OCI-LY3 (cell line): ENCODE data around the gene WTAP.
A peak's percentile ranks its signal among the peaks of the same experiment; 100 is the strongest.
"Not testable (repeated sequence)": the region's sequence is repeated elsewhere in the genome, so short reads cannot be mapped to it uniquely, and the experiment has no call there.

ENCODE experiments used
- H2AFZ ChIP-seq: fragments of 200-600, 300-600 bp; shearing (Covaris generic); 2 replicates; pipeline ENCODE4 v1.6.0; 2014; ENCODE audit warnings: antibody characterized with exemption, low read depth, low read length
- H3K27ac ChIP-seq: fragments of 200-600, 300-600 bp; sonication (generic); 2 replicates; pipeline ENCODE4 v1.5.1; 2014; ENCODE audit warnings: mild to moderate bottlenecking, low read length, moderate library complexity, mixed read lengths
- H3K27me3 ChIP-seq: fragments of 200-600, 300-600 bp; sonication (generic); 2 replicates; pipeline ENCODE4 v1.6.1; 2014; ENCODE audit warnings: low read depth, low read length, mixed read lengths
- H3K36me3 ChIP-seq: fragments of 200-600, 300-600 bp; sonication (generic); replicated peaks from 2 replicates; pipeline ENCODE3; 2014; ENCODE audit warnings: low read depth, low read length, mixed read lengths
- H3K4me1 ChIP-seq: fragments of 300-600, 200-600 bp; sonication (generic); 2 replicates; pipeline ENCODE4 v1.6.1; 2014; ENCODE audit warnings: low read length, mixed read lengths
- H3K4me2 ChIP-seq: fragments of 200-600, 300-600 bp; sonication (generic); 2 replicates; pipeline ENCODE4 v1.6.1; 2014; ENCODE audit warnings: low read length, mixed read lengths
- H3K4me3 ChIP-seq: fragments of 300-600, 200-600 bp; sonication (generic); 2 replicates; pipeline ENCODE4 v1.5.1; 2014; ENCODE audit warnings: antibody characterized with exemption, mild to moderate bottlenecking, low read length, moderate library complexity
- H3K79me2 ChIP-seq: fragments of 300-600, 200-600 bp; shearing (Covaris generic); 2 replicates; pipeline ENCODE4 v1.6.1; 2014; ENCODE audit warnings: mild to moderate bottlenecking, low read length, mixed read lengths
- H3K9ac ChIP-seq: fragments of 300-600, 200-600 bp; shearing (Covaris generic); 2 replicates; pipeline ENCODE4 v1.6.0; 2014; ENCODE audit warnings: mild to moderate bottlenecking, low read length, moderate library complexity
- H3K9me3 ChIP-seq: fragments of 200-600, 300-600 bp; shearing (Covaris generic); 2 replicates; pipeline ENCODE4 v1.6.1; 2014; ENCODE audit warnings: low read length, mixed read lengths; ENCODE audit not compliant: insufficient read depth
- H4K20me1 ChIP-seq: fragments of 200-600, 300-600 bp; sonication (generic); 2 replicates; pipeline ENCODE4 v1.6.1; 2016; ENCODE audit warnings: low read length, mixed read lengths; ENCODE audit not compliant: insufficient read depth
- EZH2phosphoT487 ChIP-seq: fragments of 200-600 bp; shearing (Covaris generic); IDR thresholded peaks from 2 replicates; pipeline ENCODE4 v1.6.1; 2018; ENCODE audit warnings: antibody characterized with exemption, mixed run types, low read depth
- TF ChIP-seq, protein P1 (sequence below): fragments of 200-600, 300-600 bp; sonication (generic); IDR thresholded peaks from 2 replicates; pipeline ENCODE4 v1.5.1; 2014; ENCODE audit warnings: antibody characterized with exemption, low read length, low read depth

The WTAP gene

DNA sequence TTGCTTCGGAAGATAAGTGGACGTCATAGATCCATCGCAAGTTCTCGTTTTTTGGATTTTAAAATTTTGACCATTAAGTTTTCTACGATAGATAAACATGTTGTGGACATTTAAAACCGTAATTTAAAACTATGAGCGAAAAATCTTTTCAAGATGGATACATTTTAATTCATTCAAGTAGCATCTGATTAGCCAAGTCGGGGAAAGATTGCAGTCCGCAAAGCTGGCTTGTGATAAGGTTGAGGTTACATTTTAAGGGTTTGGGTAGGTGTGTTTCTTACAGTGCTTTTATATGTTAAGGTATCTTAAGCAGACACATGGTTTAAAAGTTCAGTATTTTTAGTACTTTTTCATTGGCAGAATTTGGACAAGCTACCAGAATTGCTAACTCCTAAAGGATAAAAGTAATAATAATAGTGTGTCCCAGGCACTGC is 1.2 kb downstream of the WTAP start:
- H3K9me3 ChIP-seq: no peaks in the 10 kb centered on the region
- peak overlapping the region; percentile 98 for H3K9ac ChIP-seq
- peaks cover 11% of the 10 kb centered on the region for H3K36me3 ChIP-seq
- H3K4me2 ChIP-seq: peak overlapping the region; percentile 92
- peaks cover 94% of the 10 kb centered on the region for H3K79me2 ChIP-seq
- no peak for TF ChIP-seq EZH2phosphoT487
- TF ChIP-seq, protein P1, sequence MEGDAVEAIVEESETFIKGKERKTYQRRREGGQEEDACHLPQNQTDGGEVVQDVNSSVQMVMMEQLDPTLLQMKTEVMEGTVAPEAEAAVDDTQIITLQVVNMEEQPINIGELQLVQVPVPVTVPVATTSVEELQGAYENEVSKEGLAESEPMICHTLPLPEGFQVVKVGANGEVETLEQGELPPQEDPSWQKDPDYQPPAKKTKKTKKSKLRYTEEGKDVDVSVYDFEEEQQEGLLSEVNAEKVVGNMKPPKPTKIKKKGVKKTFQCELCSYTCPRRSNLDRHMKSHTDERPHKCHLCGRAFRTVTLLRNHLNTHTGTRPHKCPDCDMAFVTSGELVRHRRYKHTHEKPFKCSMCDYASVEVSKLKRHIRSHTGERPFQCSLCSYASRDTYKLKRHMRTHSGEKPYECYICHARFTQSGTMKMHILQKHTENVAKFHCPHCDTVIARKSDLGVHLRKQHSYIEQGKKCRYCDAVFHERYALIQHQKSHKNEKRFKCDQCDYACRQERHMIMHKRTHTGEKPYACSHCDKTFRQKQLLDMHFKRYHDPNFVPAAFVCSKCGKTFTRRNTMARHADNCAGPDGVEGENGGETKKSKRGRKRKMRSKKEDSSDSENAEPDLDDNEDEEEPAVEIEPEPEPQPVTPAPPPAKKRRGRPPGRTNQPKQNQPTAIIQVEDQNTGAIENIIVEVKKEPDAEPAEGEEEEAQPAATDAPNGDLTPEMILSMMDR: no peak
- peak overlapping the region; percentile 97; the same call in 1 of the 2 replicates for H3K27ac ChIP-seq
- peaks cover 52% of the 10 kb centered on the region for H4K20me1 ChIP-seq
- H3K4me3 ChIP-seq: peak overlapping the region; percentile 100
- no peak overlapping the region for H2AFZ ChIP-seq
- H3K27me3 ChIP-seq: no peaks in the 10 kb centered on the region
- H3K4me1 ChIP-seq: peaks cover 16% of the 10 kb centered on the region

GRCh38 chr6:159729598-159730331 is 2.5 kb downstream of the WTAP start:
- Histone ChIP-seq H3K9me3 (no peaks in the 10 kb centered on the region), H3K4me1 (peaks cover 16% of the 10 kb centered on the region), H4K20me1 (peaks cover 64% of the 10 kb centered on the region), H2AFZ (no peak overlapping the region), H3K4me2 (peak overlapping the region; percentile 92), H3K36me3 (peaks cover 11% of the 10 kb centered on the region), H3K27me3 (no peaks in the 10 kb centered on the region), H3K9ac (peak overlapping the region; percentile 98), H3K79me2 (peaks cover 94% of the 10 kb centered on the region), H3K27ac (peak overlapping the region; percentile 97), H3K4me3 (peak overlapping the region; percentile 100)
- no peak for TF ChIP-seq EZH2phosphoT487
- TF ChIP-seq, protein P1: no peak

DNA sequence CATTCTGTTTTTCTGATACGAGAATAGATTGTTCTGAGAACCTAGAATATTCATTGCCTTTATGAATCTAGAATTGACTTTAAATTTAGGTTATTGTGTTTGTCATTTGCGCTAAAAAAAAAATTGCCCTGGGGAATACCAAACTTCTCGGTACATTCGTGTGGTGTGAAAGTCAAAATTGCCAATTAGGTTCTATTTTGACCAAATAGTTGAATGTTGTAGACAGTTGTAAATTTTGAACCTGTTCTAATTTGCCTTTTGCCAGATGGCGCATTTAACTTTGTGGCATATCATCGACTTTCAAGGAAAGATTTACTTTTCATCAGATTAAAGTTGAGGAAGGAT is 3.0 kb downstream of the WTAP start:
- peaks cover 94% of the 10 kb centered on the region for H3K79me2 ChIP-seq
- peaks cover 16% of the 10 kb centered on the region for H3K4me1 ChIP-seq
- H3K27me3 ChIP-seq: no peaks in the 10 kb centered on the region
- TF ChIP-seq, protein P1: no peak
- no peak for TF ChIP-seq EZH2phosphoT487
- no peak overlapping the region; the same call in 1 of the 2 replicates for H3K27ac ChIP-seq
- H3K4me2 ChIP-seq: peak overlapping the region; percentile 92
- H4K20me1 ChIP-seq: peaks cover 69% of the 10 kb centered on the region
- H3K4me3 ChIP-seq: peak overlapping the region; percentile 100
- peaks cover 11% of the 10 kb centered on the region for H3K36me3 ChIP-seq
- no peak overlapping the region for H2AFZ ChIP-seq
- peak overlapping the region; percentile 98; the same call in 1 of the 2 replicates for H3K9ac ChIP-seq
- H3K9me3 ChIP-seq: no peaks in the 10 kb centered on the region

DNA sequence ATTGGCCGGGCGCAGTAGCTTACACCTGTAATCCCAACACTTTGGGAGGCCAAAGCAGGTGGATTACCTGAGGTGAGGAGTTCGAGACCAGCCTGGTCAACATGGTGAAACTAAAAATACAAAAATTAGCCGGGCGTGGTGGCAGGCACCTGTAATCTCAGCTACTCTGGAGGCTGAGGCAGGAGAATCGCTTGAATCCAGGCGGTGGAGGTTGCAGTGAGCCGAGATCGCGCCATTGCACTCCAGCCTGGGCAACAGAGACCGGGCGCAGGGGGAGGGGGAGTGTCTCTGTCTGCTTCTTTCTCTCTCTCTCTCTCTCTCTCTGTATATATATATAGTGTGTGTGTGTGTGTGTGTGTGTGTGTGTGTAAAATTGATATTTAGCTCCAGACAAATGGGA is 5.2 kb downstream of the WTAP start:
- not testable (repeated sequence) for H3K9me3 ChIP-seq, H3K4me3 ChIP-seq, H3K27ac ChIP-seq, H3K9ac ChIP-seq, H2AFZ ChIP-seq, H3K4me2 ChIP-seq, H3K27me3 ChIP-seq
- H3K4me1 ChIP-seq: peaks cover 13% of the 10 kb centered on the region
- H3K36me3 ChIP-seq: peaks cover 11% of the 10 kb centered on the region
- H3K79me2 ChIP-seq: peaks cover 100% of the 10 kb centered on the region
- peaks cover 79% of the 10 kb centered on the region for H4K20me1 ChIP-seq

DNA sequence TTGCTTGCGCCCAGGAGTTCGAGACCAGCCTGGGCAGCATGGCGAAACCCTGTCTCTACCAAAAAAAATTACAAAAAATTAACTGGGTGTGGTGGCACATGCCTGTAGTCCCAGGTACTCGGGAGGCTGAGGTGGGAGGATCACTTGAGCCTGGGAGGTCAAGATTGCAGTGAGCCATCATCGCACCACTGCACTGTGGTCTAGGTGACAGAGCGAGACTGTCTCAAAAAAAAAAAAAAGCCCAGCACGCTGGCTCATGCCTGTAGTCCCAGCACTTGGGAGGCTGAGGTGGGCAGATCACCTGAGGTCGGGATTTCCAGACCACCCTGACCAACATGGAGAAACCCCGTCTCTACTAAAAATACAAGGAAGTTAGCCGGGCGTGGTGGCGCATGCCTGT is 6.1 kb downstream of the WTAP start:
- peaks cover 15% of the 10 kb centered on the region for H3K36me3 ChIP-seq
- not testable (repeated sequence) for H3K27me3 ChIP-seq, H3K9me3 ChIP-seq, H3K27ac ChIP-seq, H3K4me2 ChIP-seq, H3K9ac ChIP-seq, H3K4me3 ChIP-seq, H2AFZ ChIP-seq
- peaks cover 78% of the 10 kb centered on the region for H4K20me1 ChIP-seq
- H3K4me1 ChIP-seq: peaks cover 13% of the 10 kb centered on the region
- peaks cover 100% of the 10 kb centered on the region for H3K79me2 ChIP-seq
